Stimulated activated CD8-positive, alpha-beta memory T cell treated with anti-CD3 and anti-CD28 coated beads, Interleukin-15, amount 100 ng/mL, for 24 hours (primary cell): Measurements from ENCODE around the gene HINFP.
"Not testable (repeated sequence)": the region's sequence is repeated elsewhere in the genome, so short reads cannot be mapped to it uniquely, and the experiment has no call there.

Experiments
- DNase-seq: peaks from one replicate; pipeline ENCODE4 v3.0.0-alpha.2; 2020; ENCODE audit warnings: low read depth

HINFP gene

DNA sequence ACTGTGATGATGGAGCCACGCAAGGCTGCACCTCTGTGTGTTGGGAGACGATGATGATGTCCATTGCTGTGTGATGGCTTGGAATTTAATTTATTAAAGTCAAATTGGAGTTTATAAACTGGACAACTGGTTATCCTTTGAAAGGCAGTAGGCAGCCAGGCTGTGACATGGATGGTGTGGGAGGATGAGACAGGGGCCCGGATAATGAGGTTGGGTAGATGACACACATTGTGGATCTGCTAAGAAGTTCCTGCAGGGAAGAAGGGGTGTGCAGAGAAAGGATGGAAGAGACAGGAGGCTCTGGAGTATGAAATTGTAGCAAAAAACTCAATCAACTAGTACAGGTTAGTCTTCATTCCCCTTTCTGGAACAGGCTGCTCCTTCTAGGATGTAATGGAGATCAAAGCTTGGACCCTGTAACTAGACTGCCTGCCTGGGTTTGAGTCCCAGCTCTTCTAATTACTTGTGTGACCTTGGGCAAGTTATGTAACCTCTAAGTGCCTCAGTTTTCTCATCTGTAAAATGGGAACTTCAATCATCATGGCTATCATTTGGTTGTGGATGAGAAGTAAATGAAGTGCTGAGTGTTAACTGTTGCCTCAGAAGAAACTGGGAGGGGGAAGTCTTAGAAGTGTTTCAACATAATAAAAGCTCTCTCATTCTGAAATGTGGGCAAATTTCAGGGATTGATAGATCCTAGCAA, 4.2 kb upstream of the HINFP start:
- DNase-seq, result no peak

DNA sequence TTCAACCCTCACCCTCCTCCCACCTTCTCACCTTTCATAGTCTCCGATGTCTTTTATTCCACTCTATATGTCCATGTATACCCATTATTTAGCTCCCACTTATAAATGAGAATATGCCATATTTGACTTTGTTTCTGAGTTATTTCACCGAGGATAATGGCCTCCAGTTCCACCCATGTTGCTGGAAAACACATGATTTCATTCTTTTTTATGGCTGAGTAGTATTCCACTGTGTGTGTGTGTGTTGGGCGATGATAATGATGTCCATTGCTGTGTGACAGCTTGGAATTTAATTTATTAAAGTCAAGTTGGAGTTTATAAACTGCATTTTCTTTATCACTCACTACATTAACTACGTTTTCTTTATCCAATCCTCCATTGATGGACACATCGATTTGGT, 3.2 kb upstream of the HINFP start:
- DNase-seq, result no peak

DNA sequence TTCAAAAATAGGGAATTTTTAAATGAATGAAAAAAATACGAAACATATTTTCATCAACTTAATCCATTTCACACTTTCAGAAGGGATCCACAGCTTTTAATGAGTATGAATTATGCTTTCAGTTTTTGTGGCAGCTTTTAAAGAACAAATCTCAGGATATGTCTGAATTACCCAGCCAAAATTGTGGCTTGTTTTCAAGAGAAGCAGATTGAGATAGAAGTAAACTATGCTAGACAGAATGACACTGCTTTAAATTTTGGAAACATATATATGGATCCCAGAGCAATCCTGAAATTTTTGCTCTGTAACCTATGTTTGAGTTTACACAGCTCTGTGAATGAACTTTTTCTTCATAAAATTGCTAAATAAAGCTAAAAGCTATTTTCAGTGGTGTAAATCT, 2.4 kb upstream of the HINFP start:
- DNase-seq, result no peak

DNA sequence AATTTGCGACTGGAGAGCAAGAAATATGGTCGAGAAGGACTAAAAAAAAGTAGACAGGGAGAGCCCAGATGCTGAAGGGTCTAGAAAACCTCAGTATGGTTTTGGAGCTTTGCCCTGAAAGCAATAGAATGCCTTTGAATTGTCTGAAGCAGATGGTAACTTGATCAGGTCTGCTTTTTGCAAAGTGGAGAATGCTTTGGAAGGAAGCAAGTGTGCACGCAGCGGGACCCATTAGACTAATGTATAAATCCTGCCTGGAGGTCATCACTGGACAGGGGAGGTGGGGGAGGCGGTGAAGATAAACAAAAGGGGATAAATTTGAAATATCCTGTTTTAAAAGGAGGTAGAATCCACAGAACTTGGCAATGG, 757 bp upstream of the HINFP start:
- DNase-seq, result no peak

DNA sequence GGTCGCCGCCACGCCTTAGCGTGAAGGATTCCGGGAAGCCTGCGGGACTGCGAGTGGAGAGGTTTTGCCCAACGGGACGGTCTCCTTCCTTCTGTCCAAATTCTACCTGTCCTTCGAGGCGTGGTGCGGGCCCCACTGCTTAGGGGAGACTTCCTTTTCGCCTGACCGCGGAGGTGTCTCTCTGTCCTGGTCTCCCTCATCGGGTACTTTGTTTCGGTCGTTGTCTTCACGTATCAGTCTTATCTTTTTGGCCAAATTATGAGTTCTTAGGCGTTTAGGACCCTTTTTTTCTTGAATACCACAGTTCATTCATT, 388 bp downstream of the HINFP start:
- no peak for DNase-seq

DNA sequence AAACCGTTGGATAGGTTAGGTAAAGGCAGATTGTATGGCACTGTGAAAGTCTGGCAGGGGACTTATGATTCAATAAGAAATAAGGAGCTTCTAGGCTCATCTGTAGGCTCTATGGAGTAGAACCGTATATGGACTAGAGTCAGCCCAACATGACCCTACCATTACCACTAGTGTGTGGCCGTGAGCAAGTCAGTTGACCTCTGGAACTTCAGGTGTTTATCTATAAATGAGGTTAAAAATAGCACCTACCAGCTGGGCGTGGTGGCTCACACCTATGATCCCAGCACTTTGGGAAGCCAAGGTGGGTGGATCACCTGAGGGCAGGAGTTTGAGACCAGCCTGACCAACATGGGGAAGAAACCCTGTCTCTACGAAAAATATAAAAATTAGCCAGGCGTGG, 4.4 kb downstream of the HINFP start:
- no peak for DNase-seq

DNA sequence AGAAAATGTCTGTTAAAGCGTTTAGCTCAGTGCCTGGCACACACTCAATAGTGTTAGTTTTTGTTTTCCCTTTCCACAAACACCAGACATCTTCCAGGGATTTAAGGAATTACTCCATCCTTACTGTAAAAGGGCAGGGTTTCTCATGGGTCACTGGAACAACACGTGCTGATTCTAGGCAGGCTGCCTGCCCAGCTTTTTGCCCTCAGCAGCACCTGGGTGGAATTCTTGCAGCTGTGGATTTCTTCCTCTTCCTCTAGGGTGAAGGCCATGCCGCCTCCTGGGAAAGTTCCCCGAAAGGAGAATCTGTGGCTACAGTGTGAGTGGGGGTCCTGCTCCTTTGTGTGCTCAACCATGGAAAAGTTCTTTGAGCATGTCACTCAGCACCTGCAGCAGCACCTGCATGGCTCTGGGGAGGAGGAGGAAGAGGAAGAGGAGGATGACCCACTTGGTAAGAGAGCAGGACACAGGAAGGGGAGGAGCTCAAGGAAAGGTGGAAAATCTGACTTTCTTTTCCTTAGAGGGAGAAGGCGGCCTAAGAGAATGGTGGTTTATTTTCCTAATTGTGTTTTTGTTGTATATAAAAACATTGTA, 5.4 kb downstream of the HINFP start:
- no peak for DNase-seq

DNA sequence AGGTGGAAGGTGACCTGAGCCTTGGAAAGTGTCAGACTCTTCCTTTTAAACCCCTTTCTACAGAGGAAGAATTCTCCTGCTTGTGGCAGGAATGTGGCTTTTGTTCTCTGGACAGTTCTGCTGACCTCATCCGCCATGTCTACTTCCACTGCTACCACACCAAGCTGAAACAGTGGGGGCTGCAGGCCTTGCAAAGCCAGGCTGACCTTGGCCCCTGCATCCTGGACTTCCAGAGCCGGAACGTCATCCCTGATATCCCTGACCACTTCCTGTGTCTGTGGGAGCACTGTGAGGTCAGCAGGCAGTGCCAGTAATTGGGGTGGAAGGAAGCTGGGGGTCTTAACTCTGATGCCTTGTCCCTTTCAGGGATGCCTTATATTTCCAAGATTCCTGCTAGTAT, 9.3 kb downstream of the HINFP start:
- no peak for DNase-seq

DNA sequence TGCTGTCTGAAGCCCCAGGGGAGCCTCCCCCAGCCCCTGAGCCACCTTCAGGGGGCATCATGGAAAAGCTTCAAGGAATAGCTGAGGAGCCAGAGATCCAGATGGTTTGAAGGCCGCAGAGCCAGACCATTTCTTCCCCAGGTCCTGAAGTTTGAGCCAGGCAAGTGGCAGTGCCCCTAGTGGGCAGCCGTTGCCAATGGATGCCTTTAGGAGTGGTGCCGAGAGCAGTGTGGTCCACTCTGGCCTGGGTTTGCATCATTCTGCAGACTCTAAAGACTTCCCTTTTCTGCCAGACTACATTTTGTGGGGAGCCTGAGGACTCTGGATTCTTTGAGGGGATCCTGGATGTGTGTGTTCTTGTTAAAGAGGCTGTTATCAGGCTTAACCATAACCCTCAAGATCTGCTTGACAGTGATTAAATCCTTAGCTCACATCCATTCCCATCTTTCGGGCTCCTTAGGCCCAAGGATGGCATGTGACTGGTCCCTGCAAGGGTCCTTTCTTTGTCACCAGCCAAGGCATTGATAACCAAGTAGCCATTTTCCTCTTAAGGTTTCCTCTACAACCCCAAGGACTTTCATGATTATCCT, 13.1 kb downstream of the HINFP start:
- no peak for DNase-seq

DNA sequence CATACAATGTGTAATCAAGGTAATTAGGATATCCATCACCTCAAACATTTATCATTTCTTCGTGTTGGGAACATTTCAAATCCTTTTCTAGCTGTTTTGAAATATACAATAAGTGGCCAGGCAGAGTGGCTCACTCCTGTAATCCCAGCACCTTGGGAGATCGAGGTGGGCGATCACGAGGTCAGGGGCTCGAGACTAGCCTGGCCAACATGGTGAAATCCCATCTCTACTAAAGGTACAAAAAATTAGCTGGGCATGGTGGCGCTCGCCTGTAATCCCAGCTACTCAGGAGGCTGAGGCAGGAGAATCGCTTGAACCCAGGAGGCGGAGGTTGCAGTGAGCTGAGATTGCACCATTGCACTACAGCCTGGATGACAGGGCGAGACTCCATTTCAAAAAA, 17.9 kb downstream of the HINFP start:
- not testable (repeated sequence) for DNase-seq

DNA sequence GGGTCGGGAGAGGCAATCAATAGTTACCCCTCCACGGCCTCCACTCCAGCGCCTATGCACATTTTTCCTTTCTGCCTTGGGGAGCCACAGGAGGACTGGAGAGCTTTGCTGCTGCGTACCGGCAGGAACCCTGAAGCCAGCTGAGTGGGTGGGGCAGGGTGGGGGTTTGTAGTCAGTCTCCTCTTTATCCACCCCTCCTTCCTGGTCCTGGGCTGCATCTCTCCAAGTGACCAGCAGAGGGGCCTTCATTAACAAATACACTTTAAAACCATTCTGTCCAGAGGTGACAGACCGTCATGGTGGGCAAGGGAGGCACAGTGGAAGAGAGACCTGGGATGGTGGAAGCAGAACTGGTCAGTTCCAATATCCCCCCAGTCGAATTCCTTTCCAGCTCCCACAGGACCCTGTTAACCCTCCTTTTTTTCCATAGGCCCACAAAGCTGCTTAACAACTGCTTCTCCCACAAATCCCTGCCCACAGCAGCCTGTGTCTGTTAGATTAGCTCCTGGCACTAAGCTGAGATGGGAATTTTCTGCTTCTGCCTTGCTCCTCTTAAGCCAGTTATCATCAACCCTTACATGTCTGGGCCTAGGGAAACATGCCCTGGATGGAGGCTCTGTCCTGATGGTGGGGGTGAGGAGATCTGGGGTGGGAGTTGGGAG, 23.6 kb downstream of the HINFP start:
- no peak for DNase-seq

DNA sequence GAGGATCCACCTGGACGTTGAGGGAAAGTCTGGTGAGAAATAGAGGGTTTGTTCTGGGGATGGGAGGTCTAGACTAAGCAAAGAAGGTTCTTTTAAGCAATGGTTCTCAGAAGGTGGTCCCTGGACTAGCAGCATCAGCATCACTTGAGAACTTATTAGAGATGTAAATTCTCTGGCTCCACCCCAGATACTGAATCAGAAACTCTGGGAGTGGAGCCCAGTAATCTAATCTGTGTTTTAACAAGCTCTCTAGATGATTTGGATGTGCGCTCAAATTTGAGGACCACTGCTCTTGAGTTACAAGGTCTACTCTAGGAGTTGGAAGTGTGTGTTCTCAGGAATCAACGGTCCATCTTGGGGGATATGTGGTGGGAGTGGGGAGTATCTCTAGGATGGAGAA, 24.2 kb downstream of the HINFP start:
- DNase-seq, result no peak

DNA sequence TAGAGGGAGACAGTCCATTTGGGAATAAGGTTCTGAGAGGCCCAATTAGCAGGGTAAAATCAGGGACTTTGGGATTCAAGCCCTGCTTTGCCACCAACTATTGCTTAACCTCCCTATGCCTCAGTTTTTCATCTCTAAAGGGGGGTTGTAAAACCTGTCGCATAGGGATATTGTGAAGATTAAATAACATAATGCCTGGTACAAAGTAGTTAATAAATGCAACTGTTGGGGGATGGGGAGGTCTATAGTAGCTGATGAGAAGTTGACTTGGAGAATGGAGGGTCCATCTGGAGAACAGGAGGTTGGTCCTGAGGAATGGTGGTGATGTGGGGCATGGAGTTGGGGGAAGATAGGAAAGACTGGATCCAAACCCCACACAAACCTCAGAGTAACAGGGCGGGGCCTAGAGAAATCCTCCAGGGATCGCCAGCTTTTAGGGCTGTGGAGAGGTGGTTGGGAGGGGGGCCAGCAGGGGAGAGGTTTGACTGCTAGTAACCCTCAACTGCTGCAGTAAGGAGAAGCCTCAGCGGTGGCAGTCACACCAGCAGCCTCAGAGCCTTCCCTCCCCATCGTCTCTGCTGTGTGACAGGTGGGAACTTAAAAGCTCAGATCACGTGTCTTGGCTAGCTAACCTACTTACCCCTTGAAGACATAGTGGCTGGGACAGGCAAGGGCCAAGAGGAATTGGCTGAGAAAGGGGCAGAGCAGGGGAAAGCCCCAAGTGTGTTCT, 26.4 kb downstream of the HINFP start:
- no peak for DNase-seq

DNA sequence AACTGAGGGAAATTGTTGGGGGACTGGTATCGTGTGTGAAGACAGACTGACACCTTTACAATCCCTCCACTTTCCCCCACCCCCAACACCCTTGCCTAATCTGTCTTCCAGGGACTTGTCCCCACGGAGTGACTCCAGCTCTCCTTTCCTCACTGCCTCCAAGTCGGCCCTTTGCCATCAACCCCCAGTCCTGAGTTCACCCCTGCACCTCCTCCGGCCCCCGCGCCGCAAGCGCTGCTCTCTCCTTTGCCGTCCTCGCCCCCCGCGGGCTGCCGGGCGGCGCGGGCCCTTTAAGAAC, 27.3 kb downstream of the HINFP start:
- DNase-seq, result no peak

DNA sequence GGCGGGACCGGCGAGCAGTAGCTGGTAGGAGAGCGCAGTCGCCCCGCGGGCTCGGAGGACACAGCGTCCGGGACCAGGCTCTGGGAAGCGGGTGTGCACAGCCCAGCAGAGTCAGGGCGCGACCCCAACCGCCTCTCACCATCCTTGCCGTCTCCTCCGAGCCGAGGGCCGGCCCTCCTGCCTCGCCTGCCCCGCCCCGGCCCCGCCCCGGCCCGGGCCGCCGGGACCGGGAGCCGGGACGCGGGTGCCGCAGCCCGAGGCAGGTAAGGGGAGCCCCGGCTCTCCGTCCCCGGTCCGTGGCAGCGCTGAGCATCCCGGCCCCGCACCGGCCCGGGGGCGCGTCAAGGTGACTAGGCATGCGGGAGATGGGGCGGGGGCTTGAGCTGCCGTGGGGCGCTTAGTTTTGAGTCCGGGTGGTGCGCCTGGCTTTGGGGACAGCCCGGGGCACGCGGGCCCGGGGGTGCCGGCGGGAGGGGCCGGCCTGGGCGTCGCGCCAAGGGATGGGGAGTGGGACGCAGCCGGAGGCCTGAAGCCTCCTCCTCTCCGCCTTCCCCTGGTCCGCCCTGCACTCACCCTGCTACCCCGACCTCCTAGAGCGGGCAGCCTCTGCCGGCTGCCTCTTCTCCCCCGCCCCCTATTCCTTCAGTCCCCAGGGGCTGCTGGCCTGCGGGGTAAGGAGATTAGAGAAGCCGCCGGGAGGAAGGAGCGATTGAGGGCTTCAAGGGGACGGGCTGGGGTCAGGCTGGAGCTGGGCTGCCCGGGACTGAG, 27.8 kb downstream of the HINFP start, which contains the start of gene ABCG4:
Gene ABCG4 (plus strand): TSS at position 35 of the 768 bp plus-strand sequence. CDS start 914 bp downstream, outside the sequence.
- no peak for DNase-seq

DNA sequence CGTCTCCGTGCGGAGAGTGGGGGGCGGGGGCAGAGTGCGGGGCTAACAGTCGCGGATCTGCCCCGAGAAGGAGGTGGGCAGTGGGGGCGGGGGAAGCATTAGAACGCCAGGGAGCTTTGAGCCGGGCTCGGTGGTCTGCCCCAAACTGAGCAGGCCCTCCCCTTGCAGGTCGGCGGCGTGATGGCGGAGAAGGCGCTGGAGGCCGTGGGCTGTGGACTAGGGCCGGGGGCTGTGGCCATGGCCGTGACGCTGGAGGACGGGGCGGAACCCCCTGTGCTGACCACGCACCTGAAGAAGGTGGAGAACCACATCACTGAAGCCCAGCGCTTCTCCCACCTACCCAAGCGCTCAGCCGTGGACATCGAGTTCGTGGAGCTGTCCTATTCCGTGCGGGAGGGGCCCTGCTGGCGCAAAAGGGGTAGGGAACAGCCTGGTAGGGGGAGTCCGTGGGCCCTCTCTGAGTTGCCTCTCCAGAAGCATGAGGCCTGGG, 28.5 kb downstream of the HINFP start:
- no peak for DNase-seq

DNA sequence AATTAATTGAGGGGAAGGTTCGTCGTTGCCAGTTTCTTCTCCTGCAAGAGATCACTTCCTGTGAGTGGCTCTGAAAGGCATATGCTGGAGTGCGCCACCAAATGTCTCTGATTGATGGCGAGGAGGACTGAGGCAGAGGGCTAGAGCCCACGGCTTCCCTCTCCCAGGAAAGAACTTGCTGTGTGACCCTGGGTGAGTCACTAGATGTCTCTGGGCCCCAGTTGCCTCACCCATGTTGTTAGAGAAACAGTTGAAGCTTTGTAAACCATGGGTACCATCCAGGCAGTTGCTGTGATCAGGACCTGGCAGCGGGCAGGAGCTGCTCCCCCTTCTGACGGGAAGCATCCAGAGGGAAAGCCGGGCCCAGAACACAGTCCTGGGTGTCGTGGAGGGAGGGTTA, 30.7 kb downstream of the HINFP start:
- no peak for DNase-seq

DNA sequence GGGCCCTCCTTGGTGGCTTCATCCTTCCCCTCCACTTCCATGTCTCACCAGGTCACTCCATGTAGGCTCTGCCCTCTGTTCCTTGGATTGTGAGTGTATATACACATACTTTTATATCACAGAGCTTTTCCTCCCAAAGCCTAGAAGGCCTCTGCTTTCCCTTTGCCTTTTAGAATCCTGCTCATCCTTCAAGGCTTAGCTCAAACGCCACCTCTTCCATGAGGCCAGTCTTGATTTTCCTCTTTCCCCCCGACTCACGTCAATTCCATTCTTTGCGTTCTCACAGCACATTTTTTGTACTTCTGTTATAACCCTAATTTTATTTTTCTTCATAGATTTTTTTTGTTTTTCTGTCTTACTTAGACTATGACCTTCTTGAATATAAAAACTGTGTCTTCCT, 31.2 kb downstream of the HINFP start:
- DNase-seq, result no peak

DNA sequence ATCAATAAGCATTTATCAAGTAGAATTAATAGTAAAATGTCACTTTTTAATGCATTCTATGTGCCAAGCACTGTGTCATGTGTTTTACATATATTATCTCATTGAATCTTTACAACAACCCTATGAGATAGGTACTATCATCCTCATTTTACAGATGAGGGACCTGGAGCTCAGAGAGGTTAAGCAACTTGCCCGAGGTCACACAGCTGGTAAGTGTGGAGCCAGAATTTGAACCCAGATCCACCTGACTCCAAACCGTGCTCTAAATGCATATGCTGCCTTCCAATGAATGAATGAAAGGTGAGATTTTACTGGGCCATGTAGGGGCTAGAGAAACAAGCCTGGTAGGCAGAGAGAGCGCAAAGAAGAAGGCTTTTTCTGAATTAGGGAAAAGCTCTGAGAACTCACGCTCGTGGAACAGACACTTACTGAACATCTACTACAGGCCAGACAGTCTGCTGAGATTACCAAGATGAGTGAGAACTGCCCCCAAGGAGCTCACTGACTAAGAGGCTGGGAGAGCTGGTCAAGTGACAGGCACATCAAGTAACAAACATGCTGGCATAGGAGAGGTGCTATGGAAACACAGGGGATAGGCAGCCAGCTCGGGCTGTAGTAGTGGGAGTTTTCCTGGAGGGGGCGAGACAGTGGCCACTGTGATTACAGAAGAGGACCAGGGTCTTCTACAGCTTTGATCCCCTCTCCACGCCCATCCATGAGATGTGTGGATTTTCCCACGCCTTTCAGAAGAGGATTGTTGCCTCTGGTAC, 31.9 kb downstream of the HINFP start:
- no peak for DNase-seq

DNA sequence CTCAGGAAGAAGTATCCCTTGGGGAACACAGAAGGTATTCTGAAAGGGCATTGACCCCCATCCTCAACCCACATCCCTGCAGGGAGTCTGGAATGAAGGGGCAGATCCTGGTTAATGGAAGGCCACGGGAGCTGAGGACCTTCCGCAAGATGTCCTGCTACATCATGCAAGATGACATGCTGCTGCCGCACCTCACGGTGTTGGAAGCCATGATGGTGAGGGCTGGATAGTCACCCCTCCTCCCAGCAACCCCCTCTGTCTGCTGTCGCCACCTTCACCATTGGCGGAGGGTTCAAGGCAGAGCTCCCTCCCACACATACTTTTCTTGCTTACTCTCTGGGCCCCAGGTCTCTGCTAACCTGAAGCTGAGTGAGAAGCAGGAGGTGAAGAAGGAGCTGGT, 32.8 kb downstream of the HINFP start:
- DNase-seq, result no peak
